ENCODE data around the gene DNAJC22.
A peak's percentile ranks its signal among the peaks of the same experiment; 100 is the strongest.
"Not testable (repeated sequence)": the region's sequence is repeated elsewhere in the genome, so short reads cannot be mapped to it uniquely, and the experiment has no call there.

Gene DNAJC22

DNA sequence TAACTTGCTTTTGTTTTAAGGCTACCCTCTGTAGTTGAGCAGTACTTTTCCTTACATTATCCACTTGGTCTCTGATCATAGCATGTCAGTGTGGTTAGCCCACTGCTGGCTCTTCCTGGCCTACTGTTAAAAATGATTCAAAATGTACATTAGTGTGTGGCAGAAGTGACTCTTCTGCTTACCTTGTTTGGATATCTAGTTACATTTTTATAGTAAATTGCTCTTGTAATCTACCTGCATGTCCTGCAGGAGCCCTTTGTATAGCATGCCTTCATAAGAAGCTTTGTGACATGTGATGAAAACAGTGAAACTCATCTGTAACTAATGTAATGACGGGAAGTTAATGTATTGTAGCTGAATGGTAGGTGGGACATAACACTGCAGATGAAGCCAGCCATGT, 28.7 kb downstream of the DNAJC22 start:
- DNase-seq, result no peak

DNA sequence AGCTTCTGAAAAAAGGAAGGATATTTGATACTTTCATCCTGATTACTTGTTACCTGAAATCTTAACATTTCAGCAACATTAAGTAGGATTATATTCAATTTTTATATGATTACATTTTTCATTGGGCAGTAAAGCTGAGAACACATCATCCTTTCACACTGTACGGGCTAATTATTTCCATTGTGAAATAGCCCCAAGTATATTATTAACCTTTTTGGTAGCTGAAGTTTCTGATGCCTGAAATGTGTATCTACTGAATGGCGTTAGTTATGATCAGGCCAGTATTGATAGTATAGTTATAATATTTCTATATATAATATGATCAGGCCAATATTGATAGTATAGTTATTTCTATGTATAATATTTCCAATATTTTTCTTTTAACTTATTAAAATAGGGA, 30.7 kb downstream of the DNAJC22 start:
- DNase-seq, result no peak

DNA sequence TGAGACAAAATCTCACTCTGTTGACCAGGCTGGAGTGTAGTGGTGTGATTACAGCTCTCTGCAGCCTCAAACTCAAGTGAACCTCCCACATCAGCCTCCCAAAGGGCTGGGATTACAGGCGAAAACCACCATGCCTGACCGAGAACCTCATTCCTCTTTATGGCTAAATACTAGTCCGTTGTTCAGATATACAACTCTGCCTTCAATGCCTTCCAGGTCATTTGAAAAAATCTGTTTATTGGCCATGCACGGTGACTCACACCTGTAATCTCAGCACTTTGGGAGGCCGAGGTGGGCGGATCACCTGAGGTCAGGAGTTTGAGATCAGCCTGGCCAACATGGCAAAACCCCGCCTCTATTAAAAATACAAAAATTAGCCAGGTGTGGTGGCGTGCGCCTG, 33.5 kb downstream of the DNAJC22 start:
- DNase-seq, result not testable (repeated sequence)

DNA sequence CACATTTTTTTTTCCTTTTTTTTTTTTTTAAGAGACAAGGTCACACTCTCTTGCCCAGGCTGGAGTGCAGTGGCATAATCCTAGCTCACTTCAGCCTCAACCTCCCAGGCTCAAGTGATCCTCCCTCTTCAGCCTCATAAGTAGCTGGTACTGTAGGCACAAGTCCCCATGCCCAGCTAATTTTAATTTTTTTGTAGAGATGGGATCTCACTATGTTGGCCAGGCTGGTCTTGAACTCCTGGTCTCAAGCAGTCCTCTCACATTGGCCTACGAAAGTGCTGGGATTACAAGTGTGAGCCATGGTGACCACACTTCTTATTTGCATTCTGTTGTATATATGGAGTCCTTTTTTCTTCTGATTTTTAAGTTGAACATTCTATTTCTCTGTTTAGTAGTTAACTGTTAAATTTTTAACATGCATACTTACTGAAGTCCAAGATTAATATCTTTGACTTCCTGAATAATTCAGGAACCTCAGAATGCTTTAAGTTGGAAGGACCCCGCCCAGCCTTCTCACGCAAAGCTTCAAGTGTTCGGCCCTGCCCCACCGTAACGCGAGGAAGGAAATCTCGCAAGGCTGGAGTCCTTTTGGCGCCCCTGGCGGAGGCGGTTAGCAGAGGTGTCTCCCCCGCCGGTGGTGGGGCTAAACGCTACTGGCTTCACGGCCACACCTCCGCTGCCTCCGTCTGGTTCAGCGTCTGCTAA, 42.1 kb downstream of the DNAJC22 start:
- DNase-seq, result peak; percentile 76

DNA sequence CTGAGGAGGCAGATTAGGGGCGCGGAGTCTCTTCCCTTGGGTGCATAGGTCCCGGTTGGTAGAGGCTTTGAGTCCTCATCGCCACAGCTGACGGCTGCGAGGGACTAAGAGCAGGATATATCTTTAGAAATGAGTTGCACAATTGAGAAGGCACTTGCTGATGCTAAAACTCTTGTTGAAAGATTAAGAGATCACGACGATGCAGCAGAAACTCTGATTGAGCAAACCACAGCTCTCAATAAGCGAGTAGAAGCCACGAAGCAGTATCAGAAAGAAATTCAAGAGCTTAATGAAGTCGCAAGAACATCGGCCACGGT, 42.7 kb downstream of the DNAJC22 start:
- no peak for DNase-seq

DNA sequence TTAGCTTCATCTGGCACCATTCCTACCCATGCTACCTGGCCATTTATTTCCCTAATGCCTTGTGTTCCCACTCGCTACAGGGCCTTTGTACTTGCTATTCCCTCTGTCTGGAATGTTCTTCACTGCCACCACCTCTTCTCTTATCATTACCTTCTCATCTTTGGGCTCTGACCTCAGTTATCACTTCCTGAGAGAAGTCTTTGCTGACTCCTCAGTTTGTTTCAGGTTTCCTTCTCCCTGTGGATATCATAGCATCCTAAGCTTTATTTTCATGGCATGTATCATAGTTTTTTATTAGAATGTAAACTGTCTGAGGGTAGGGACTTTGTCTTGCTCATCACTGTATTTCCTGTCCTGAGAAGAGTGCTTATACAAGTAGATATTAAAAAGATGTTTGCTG, 50.3 kb downstream of the DNAJC22 start:
- no peak for DNase-seq

DNA sequence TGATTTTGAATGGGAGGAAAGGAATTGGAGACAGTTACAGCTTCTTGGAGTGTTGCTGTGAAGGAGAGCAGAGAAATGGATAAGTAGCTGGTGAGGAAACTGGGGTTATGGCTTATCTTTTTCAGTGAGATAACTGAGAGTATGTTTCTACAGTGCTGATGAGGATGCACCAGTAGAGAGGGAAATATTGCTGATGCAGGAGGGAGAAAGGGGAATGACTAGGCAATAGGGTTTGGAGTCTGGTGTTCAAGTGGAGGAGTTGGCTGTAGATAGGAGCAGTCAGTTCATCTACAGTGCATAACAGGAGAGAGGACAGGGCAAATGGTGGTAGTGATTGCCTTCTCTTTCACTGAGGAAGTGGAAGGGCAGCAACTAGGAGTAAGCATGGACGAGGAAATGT, 53.6 kb downstream of the DNAJC22 start:
- DNase-seq, result no peak

Measured in stimulated activated CD8-positive, alpha-beta memory T cell treated with anti-CD3 and anti-CD28 coated beads, Interleukin-4, amount 100 ng/mL, for 48 hours (primary cell).